Measurements from ENCODE around the gene VPS13D.

VPS13D gene

DNA sequence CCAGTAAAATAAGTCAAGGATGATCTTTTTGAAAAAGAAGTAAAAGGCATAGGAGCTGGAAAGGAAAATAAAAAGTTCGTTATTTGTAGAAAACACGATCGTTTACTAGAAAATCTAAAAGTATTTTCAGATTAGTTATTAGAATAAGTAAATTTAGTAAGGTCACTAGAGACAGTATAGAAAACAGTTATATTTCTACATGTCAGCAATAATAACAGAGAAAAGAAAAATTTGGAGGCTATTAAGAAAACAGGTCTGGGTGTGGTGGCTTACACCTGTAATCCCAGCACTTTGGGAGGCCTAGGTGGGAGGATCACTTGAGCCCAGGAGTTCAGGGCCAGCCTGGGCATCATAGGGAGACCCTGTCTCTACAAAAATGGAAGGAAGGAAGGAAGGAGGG is 181.3 kb downstream of the VPS13D start:
- Mint-ChIP-seq H3K27ac (no peak overlapping the region), H3K4me1 (peaks cover 33% of the 10 kb centered on the region), H3K36me3 (peaks cover 27% of the 10 kb centered on the region), H3K4me3 (no peak overlapping the region), H3K9me3 (peaks cover 8% of the 10 kb centered on the region)
- no peak for ATAC-seq
- no peak for DNase-seq (ENCODE audit: low spot score in 2 of 2)

DNA sequence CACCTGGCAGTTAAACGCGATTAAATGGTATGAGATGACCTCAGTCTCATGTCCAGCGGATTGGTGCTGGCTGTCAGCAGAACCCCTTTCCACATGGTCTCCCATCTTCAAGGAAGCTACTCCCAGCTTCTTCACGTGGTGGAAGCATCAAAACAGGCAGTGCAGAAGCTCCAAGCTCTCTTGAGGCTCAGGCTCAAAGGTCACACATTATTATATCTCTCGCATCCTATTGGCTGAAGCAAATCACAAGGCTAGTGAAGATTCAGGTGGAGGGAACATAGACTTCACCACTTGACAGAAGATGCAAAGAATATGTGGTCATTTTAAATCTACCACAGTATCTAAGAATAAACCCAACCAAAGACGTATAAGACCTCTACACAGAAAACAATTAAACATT is 181.9 kb downstream of the VPS13D start:
- no peak for ATAC-seq
- H3K4me3 Mint-ChIP-seq, result no peak overlapping the region
- no peak for DNase-seq (ENCODE audit: low spot score in 2 of 2)
- H3K9me3 Mint-ChIP-seq, result peaks cover 8% of the 10 kb centered on the region
- H3K4me1 Mint-ChIP-seq, result peaks cover 38% of the 10 kb centered on the region
- H3K27ac Mint-ChIP-seq, result no peak overlapping the region
- H3K36me3 Mint-ChIP-seq, result peaks cover 32% of the 10 kb centered on the region

DNA sequence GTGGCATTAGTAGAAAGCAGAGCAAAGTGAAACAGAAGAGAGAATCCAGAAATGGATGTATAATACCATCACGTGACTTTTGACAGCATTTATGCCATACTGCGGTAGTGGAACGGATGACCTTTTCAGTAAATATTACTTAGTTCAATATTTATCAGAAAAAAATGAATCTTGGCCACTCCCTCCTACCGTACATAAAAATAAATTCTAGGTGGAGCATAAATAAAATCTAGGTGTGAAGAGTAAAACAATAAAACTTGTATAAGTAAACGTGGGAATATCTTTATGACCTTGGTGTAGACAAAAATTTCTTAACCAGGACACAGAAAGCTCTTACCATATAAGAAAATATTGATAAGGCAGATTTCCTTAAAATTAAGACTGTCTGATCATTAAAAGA is 182.6 kb downstream of the VPS13D start:
- no peak for DNase-seq (ENCODE audit: low spot score in 2 of 2)
- H3K27ac Mint-ChIP-seq, result no peak overlapping the region
- H3K36me3 Mint-ChIP-seq, result peaks cover 39% of the 10 kb centered on the region
- H3K4me3 Mint-ChIP-seq, result no peak overlapping the region
- H3K4me1 Mint-ChIP-seq, result peaks cover 39% of the 10 kb centered on the region
- ATAC-seq, result no peak
- H3K9me3 Mint-ChIP-seq, result peaks cover 8% of the 10 kb centered on the region

DNA sequence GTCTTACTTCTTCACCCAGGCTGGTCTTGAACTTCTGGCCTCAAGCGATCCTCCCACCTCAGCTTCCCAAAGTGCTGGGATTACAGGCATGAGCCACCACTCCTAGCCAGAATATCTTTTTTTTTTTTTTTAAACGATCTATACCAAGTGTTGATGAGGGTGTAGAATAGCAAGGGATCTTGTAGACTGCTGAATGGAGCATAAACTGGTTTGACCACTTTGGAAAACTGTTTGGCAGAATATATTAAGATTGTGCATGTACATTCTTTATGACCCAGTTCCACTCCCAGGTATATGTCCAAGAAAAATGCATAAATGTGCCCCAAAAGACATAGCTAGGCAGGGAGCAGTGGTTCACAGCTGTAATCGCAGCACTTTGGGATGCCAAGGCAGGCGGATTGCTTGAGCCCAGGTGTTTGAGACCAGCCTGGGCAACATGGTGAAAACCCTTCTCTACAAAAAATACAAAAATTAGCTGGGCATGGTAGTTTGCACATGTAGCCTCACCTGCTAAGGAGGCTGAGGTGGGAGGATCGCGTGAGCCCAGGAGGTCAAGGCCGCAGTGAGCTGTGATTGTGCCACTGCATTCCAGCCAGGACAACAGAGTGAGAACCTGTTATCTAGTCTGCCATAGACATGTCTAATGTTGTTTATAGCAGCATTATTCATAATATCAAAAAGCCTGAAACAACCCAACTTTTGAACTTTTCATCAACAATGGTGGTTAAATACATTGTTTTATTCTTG is 184.0 kb downstream of the VPS13D start:
- no peak overlapping the region for H3K27ac Mint-ChIP-seq
- no peak overlapping the region for H3K4me3 Mint-ChIP-seq
- no peak for ATAC-seq
- H3K4me1 Mint-ChIP-seq, result peaks cover 34% of the 10 kb centered on the region
- DNase-seq (ENCODE audit: low spot score in 2 of 2), result no peak
- H3K9me3 Mint-ChIP-seq, result peaks cover 8% of the 10 kb centered on the region
- peaks cover 43% of the 10 kb centered on the region for H3K36me3 Mint-ChIP-seq

DNA sequence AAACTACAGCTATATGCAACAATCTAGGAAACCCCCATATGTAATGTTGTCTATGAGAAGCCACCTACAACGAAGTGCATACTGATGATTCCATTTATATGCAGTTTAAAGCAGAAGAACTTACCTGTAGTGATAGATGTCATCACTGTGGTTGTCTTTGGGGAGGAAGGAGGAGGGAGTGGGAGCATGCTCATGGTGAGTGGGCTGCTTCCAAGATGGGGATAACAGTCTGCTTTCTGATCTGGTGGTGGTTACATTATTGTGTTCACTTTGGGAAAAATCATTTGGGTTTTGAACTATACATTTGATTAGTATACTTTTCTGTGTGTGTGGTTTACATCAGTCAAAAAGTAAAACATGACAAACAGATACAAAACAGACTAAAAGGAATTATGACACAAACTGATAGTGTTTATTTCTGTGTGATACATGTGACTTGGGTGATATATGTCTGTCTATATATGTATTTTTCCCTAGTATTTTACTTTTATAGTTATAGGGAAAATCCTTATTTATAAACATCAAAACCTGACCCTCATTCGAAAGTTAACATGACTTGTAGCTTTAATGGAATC is 184.7 kb downstream of the VPS13D start:
- Mint-ChIP-seq H3K4me3 (no peak overlapping the region), H3K36me3 (peaks cover 37% of the 10 kb centered on the region), H3K27ac (peak overlapping the region; percentile 24), H3K4me1 (peaks cover 32% of the 10 kb centered on the region), H3K9me3 (peaks cover 8% of the 10 kb centered on the region)
- DNase-seq (ENCODE audit: low spot score in 2 of 2) (no peak), ATAC-seq (peak; percentile 88)

DNA sequence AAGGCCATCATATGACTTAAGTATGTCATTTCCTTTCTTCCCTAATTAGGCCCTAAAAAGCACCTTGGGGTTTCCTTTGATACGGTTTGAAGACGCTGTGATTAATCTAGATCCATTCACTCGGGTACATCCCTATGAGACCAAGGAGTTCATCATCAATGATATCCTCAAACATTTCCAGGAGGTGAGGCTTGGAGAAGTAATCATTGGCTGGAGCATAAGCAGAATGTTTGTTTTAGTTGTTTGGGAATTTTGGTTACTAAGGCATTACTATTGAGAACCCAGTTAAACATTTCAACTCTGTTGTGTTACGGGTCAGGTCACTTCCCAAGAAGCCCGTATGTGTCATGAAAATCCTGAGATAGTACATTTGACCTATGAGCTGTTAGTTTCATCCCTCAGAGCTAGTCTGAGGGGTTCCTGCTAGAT is 185.2 kb downstream of the VPS13D start:
- Mint-ChIP-seq H3K9me3 (peaks cover 3% of the 10 kb centered on the region), H3K4me1 (peaks cover 32% of the 10 kb centered on the region), H3K4me3 (no peak overlapping the region), H3K27ac (peak overlapping the region; percentile 24), H3K36me3 (peaks cover 36% of the 10 kb centered on the region)
- peak; percentile 70 for ATAC-seq
- no peak for DNase-seq (ENCODE audit: low spot score in 2 of 2)

DNA sequence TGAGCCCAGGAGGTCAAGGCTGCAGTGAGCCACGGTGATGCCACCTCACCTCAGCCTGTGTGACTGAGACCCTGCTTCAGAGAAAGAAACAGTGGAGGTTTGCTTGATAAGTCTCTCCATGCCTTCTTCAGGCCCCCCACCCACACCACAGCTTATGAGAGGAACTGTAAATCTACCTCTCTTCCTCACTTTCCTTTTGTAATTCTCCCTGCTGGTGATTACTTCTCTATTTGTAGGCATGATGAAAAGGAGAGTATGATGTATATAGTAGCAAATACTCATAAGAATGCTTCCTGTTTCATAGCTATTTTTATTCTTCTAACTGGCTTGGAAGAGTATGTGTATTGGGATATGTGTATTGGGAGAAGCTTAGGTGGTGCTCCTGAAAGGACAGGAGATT is 186.3 kb downstream of the VPS13D start:
- no peaks in the 10 kb centered on the region for H3K9me3 Mint-ChIP-seq
- H3K27ac Mint-ChIP-seq, result no peak overlapping the region
- DNase-seq (ENCODE audit: low spot score in 2 of 2), result no peak
- no peak for ATAC-seq
- peaks cover 36% of the 10 kb centered on the region for H3K36me3 Mint-ChIP-seq
- H3K4me1 Mint-ChIP-seq, result peaks cover 34% of the 10 kb centered on the region
- H3K4me3 Mint-ChIP-seq, result no peak overlapping the region

DNA sequence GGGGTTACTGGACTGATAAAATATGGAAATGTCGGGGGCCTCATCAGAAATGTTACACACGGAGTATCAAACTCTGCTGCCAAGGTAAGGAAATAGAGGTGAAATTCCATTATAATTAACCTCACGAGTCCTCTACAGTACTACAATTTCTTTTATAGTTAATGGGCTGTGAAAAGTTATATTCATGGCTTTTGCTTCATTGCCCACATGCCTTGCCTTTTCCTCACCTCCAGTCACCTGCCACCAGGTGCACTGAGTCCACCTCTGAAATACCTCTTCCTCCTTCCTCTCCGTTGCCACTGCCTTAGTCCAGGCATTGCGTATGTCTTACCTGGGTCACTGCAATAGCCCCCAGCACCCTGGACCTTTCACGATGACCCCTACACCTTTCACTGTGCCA is 186.9 kb downstream of the VPS13D start:
- ATAC-seq, result no peak
- Mint-ChIP-seq H3K9me3 (no peaks in the 10 kb centered on the region), H3K27ac (no peak overlapping the region), H3K4me1 (peaks cover 40% of the 10 kb centered on the region), H3K36me3 (peaks cover 40% of the 10 kb centered on the region), H3K4me3 (no peak overlapping the region)
- no peak for DNase-seq (ENCODE audit: low spot score in 2 of 2)

DNA sequence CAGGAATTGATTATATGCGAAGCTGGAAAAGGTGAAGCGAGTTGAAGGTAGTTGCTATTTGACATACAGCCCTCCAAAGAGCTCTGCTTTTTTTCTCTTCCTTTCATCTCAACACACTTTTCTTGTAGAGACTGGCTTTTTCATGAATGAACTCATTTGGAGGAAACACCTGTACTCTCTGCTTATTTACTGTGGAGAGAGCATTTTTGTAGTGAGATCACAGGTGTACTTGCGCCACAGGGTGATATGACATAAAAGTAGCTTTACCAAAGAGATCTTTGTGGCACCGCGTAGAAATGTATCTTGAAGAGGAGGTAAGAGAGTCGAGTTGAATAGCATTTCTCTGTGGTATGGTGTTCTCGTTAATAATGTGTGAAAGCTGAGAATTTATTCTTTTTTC is 187.6 kb downstream of the VPS13D start:
- H3K27ac Mint-ChIP-seq, result no peak overlapping the region
- DNase-seq (ENCODE audit: low spot score in 2 of 2), result no peak
- H3K9me3 Mint-ChIP-seq, result no peaks in the 10 kb centered on the region
- no peak for ATAC-seq
- H3K4me3 Mint-ChIP-seq, result no peak overlapping the region
- peaks cover 43% of the 10 kb centered on the region for H3K4me1 Mint-ChIP-seq
- peaks cover 43% of the 10 kb centered on the region for H3K36me3 Mint-ChIP-seq

DNA sequence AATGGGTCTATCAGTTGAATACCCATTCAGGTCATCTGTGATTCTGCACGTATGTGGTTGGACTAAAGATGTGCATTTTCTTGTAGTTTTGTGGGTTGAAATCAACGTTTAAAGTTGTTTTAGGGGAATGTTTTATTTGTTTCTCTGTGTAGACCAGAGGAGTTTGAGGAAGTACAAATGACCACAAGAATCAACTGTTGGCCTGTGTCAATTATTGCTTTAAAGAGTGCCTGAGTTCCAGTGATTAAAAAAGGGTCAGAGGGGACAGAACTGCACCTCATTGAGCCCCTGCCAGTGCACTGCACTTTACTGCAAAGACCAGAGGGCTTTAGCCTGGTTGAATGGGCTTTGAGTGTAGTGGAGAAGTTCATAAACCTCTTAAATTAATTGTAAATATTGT is 190.3 kb downstream of the VPS13D start:
- Mint-ChIP-seq H3K4me1 (peaks cover 27% of the 10 kb centered on the region), H3K9me3 (no peaks in the 10 kb centered on the region), H3K4me3 (no peak overlapping the region), H3K36me3 (peaks cover 35% of the 10 kb centered on the region), H3K27ac (no peak overlapping the region)
- DNase-seq (ENCODE audit: low spot score in 2 of 2) (no peak), ATAC-seq (no peak)

DNA sequence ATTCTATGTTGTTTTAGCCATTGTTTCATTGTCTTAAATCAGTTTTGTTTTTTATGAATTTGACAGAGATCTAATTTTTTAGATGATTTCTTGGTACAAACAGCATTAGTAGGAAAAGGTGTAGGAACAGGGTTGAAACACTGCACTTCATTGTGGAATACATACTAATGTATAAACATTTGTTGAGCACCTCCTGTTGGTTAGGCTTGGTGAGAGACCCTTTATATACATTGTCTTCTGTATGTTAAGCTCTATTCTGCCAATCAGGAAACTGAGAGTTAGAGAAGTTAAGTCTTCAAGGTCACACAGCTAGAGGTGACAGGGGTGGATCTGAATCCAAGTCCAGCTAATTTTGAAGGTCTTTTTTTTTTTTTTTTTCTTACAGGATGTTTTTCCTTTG is 192.7 kb downstream of the VPS13D start:
- no peak overlapping the region for H3K27ac Mint-ChIP-seq
- H3K4me3 Mint-ChIP-seq, result no peak overlapping the region
- ATAC-seq (no peak), DNase-seq (ENCODE audit: low spot score in 2 of 2) (no peak)
- peaks cover 14% of the 10 kb centered on the region for H3K36me3 Mint-ChIP-seq
- H3K4me1 Mint-ChIP-seq, result peaks cover 10% of the 10 kb centered on the region
- H3K9me3 Mint-ChIP-seq, result no peaks in the 10 kb centered on the region

DNA sequence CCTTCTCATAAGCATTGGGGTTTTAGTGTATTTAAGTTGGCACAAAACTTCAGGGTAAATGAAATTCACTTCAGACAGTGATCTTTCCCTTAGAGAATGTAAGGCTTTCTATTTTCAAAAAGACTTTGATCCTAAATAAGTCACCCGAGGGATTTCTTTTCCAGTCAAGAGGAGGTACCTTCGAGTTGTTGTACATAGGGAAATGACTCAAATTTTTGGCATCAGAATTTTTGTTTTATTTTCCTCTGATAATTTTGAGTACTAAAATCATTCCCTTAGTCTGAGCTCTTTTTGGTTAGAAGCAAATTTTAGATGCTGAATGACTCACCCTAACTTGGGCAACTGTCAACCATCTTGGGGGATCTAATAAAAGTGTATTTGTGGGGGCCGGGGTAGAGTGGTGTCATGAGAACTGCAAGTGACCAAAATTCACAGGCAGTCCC is 194.3 kb downstream of the VPS13D start:
- peaks cover 7% of the 10 kb centered on the region for H3K36me3 Mint-ChIP-seq

DNA sequence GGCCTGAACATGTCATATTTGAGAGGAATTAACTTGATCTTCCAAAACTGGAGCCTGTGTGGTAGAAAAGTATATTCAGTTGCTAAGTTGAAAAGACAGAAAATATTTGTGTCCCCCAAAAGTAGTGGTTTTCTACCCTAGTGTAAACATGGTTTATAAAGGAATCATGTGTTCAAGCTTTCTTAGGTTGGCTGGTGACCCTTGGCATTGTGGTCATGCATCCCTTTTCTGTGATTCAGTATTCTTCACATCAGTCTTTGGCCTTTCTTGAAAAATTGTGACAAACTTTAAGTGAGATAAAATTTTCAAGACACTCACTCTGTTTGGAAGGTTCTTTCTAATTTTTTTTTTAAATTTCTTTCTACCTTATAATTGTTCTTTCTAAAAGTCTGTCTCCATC is 195.0 kb downstream of the VPS13D start:
- Mint-ChIP-seq H3K36me3 (peaks cover 7% of the 10 kb centered on the region), H3K4me1 (peaks cover 10% of the 10 kb centered on the region), H3K4me3 (no peak overlapping the region), H3K9me3 (no peaks in the 10 kb centered on the region), H3K27ac (no peak overlapping the region)
- ATAC-seq (no peak), DNase-seq (ENCODE audit: low spot score in 2 of 2) (no peak)

More for the DNA sequence above, 194.3 kb downstream of the VPS13D start:
- Mint-ChIP-seq H3K9me3 (no peaks in the 10 kb centered on the region), H3K4me1 (peaks cover 10% of the 10 kb centered on the region), H3K4me3 (no peak overlapping the region), H3K27ac (no peak overlapping the region)
- ATAC-seq, result no peak
- DNase-seq (ENCODE audit: low spot score in 2 of 2), result no peak

DNA sequence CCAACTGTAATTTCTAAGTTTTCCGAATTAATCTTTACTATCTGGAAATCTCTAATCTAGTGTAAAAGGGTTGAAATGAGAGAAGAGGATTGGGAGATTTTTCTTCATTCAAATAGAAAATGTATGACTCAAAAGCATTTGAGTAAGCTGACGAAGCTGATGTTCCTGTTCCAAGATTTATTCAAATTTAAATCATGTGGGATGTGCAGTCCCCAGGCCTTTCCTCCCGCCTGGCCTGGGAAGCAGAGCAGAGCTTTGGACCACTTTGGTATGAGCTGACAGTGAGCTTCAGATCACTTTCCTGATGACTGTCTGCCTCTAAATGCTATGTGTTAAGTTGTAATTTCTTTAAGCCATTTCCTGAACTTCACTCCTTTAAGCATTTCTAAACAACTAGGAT is 196.2 kb downstream of the VPS13D start:
- Mint-ChIP-seq H3K9me3 (no peaks in the 10 kb centered on the region), H3K36me3 (peaks cover 7% of the 10 kb centered on the region), H3K27ac (no peak overlapping the region), H3K4me3 (no peak overlapping the region), H3K4me1 (peaks cover 10% of the 10 kb centered on the region)
- ATAC-seq (no peak), DNase-seq (ENCODE audit: low spot score in 2 of 2) (no peak)

DNA sequence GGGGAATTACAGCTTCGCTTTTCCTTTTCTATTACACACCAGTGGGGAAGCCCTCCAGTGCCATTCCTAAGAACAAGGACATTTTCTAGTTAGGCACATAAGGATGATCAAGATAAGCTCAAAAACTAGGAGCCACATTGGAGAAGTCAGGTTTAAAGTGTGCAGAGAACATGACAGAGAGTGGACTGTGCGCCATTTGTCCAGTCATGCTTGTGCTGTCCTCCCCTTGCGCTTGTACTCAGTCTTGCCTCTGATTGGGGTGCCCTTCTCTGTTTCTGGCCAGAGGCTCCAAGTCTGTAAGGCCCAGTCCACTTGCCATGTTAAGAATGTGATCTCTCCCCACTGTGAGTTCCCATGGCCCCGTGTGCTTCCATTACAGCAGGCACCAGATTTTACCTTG is 198.5 kb downstream of the VPS13D start:
- Mint-ChIP-seq H3K4me3 (no peak overlapping the region), H3K4me1 (peaks cover 8% of the 10 kb centered on the region)
- ATAC-seq, result no peak

DNA sequence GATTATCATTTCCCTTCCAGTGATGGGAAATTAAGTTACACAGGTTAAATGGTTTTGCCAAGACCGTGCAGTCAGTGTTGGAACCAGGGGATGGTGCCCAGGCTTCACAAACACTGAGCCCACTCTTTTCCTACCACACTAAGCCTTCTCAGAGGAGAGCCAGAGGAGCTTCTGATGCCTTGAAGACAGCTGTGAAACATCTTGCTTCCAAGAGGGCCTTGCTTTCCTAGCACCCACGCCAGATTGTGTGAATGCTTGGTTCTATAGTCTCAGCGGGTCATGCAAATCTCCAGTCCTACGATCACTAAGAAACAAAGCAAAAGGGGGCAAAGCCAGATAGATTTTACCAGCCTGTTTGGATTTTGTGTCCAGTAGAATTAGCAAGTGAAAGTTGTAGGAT is 200.7 kb downstream of the VPS13D start:
- no peak overlapping the region for H3K27ac Mint-ChIP-seq
- peaks cover 30% of the 10 kb centered on the region for H3K4me1 Mint-ChIP-seq
- no peak for ATAC-seq
- no peak overlapping the region for H3K4me3 Mint-ChIP-seq
- no peak for DNase-seq (ENCODE audit: low spot score in 2 of 2)
- H3K9me3 Mint-ChIP-seq, result no peaks in the 10 kb centered on the region
- peaks cover 13% of the 10 kb centered on the region for H3K36me3 Mint-ChIP-seq

More for the DNA sequence above, 198.5 kb downstream of the VPS13D start:
- H3K27ac Mint-ChIP-seq, result no peak overlapping the region
- peaks cover 2% of the 10 kb centered on the region for H3K36me3 Mint-ChIP-seq
- DNase-seq (ENCODE audit: low spot score in 2 of 2), result no peak
- H3K9me3 Mint-ChIP-seq, result no peaks in the 10 kb centered on the region

Data from stimulated activated effector memory CD8-positive, alpha-beta T cell treated with anti-CD3 and anti-CD28 coated beads, Interleukin-12 subunit alpha, Interleukin-12 subunit beta, amount 100 ng/mL, for 72 hours (primary cell).